Stomach (tissue), 19 donors: ENCODE data around the gene CALR. TPM values are rescaled to one million over a fixed set of nuclear protein-coding genes. Genes with fewer than 3 reads are reported as not detected.
A peak's percentile ranks its signal among the peaks of the same experiment; 100 is the strongest.
"Not testable (repeated sequence)": the region's sequence is repeated elsewhere in the genome, so short reads cannot be mapped to it uniquely, and the experiment has no call there.

ENCODE experiments used
- DNase-seq, 2 donors: peaks; one replicate each; pipeline versions ENCODE4 v3.0.0 to v3.0.0-alpha.2; 2013 to 2019
- H3K27ac ChIP-seq, 5 donors: fragments of 200-600 bp in 4 of 5; sonication (generic) in 4 of 5; one replicate each; pipeline ENCODE4 v1.5.1; 2013 to 2019; ENCODE audit warnings: mild to moderate bottlenecking in 1 of 5, moderate library complexity in 1 of 5
- H3K27me3 ChIP-seq, 3 donors: fragments of 200-600 bp; sonication (generic); one replicate each; pipeline ENCODE4 v1.5.1; 2017 to 2019; ENCODE audit warnings: mixed run types in 1 of 3
- H3K36me3 ChIP-seq, 4 donors: fragments of 200-600 bp; sonication (generic); 1 replicate in 3 of 4; 2 replicates in 1 of 4; pipeline ENCODE4 v1.5.1; 2016 to 2019
- H3K4me1 ChIP-seq, 4 donors: fragments of 200-600 bp; sonication (generic); one replicate each; pipeline ENCODE4 v1.5.1; 2016 to 2019
- H3K4me3 ChIP-seq, 4 donors: fragments of 200-600 bp; sonication (generic) in 3 of 4; one replicate each; pipeline ENCODE4 v1.5.1; 2016 to 2019; ENCODE audit warnings: mild to moderate bottlenecking in 1 of 4
- H3K9me3 ChIP-seq, 4 donors: fragments of 200-600 bp; sonication (generic); one replicate each; pipeline ENCODE4 v1.5.1; 2016 to 2019
- EP300 ChIP-seq: sonication (generic); formaldehyde crosslinking; IDR thresholded peaks from one replicate; pipeline ENCODE4 v1.6.1; 2017; ENCODE audit warnings: antibody characterized with exemption
- POLR2A ChIP-seq, 4 donors: fragments of 450-650 bp; IDR thresholded peaks; one replicate each; pipeline ENCODE4 v1.6.1; 2016; ENCODE audit warnings: antibody characterized with exemption in 4 of 4, control low read depth in 2 of 4, mild to moderate bottlenecking in 1 of 4, moderate library complexity in 1 of 4
- POLR2AphosphoS5 ChIP-seq, 3 donors: sonication (generic); formaldehyde crosslinking; IDR thresholded peaks; one replicate each; pipeline ENCODE4 v1.6.1; 2016; ENCODE audit warnings: antibody characterized with exemption in 3 of 3
- WGBS, 5 donors: extraction: QIAGEN DNeasy Blood & Tissue Kit in 3 of 5; methylation state at CpG; one replicate each; pipeline versions ENCODE4 v1.1.5 to v1.1.7; 2013 to 2018; 5-methylcytosine and 5-hydroxymethylcytosine counted together
- intact Hi-C: fragments of 100-400 bp; cut with DNase I; formaldehyde crosslinking; loops from one replicate; pipeline ENCODE4 v1.15.1; 2023; ENCODE audit warnings: low total_unique reads
- long read RNA-seq, 10 donors: transcript quantifications; one replicate each; lab custom pipeline, GENCODE V29; 2026
- polyA plus RNA-seq, 3 donors: library from polyadenylated mRNA; stranded (reverse); fragments of 200-250 nt; gene quantifications; one replicate each; pipeline ENCODE4 v1.2.3, GENCODE V29; 2013
- total RNA-seq, 5 donors: library from RNA; depleted of rRNA; stranded (reverse); fragments of >200 nt; gene quantifications; one replicate each; pipeline versions ENCODE4 v1.1.0 to v1.2.3, GENCODE V29; 2014 to 2016
- TF ChIP-seq, protein P1 (sequence below), 7 experiments: fragments of 450-650 bp in 4 of 7; fragments of 200-600 bp in 3 of 7; sonication (generic) in 3 of 7; IDR thresholded peaks; one replicate each; pipeline ENCODE4 v1.5.1; 2016 to 2019; ENCODE audit warnings: antibody characterized with exemption in 7 of 7, control low read depth in 2 of 7, mild to moderate bottlenecking in 1 of 7
- donor health status: healthy with polysubstance abuse.
- donor health status: Bipolar disorder and iron deficiency.
- donor health status: healthy.

Gene CALR
- 100 to 1,000 TPM; 337 to 947 (median 504) TPM for total RNA-seq
- polyA plus RNA-seq: 100 to 1,000 TPM in 2 of 3 donors, 10 to 100 TPM in 1; 71.2 to 236 (median 158) TPM
- long read RNA-seq, donor 1, transcript CALR-201 (9 exons, 1,903 nt): major isoform, 42 of 82 reads
- long read RNA-seq, donor 1, partial matches to known transcripts: 38 of 82 reads
- long read RNA-seq, donor 1, other reads (novel, unspliced or antisense): 0 of 82 reads
- long read RNA-seq, donor 2, transcript CALR-201 (9 exons, 1,903 nt): major isoform, 75 of 118 reads
- long read RNA-seq, donor 2, partial matches to known transcripts: 38 of 118 reads
- long read RNA-seq, donor 2, other reads (novel, unspliced or antisense): 0 of 118 reads
- long read RNA-seq, donor 3, transcript CALR-201 (9 exons, 1,903 nt): major isoform, 55 of 155 reads
- long read RNA-seq, donor 3, partial matches to known transcripts: 98 of 155 reads
- long read RNA-seq, donor 3, other reads (novel, unspliced or antisense): 0 of 155 reads
- long read RNA-seq, donor 4, partial matches to known transcripts: 0 of 4 reads
- long read RNA-seq, donor 4, other reads (novel, unspliced or antisense): 0 of 4 reads
- long read RNA-seq, donor 5, transcript CALR-201 (9 exons, 1,903 nt): major isoform, 88 of 609 reads
- long read RNA-seq, donor 5, partial matches to known transcripts: 508 of 609 reads
- long read RNA-seq, donor 5, other reads (novel, unspliced or antisense): 5 of 609 reads
- long read RNA-seq, donor 6, transcript CALR-207 (4 exons, 781 nt): minor isoform, 6 of 419 reads
- long read RNA-seq, donor 6, transcript CALR-201 (9 exons, 1,903 nt): major isoform, 215 of 419 reads
- long read RNA-seq, donor 6, transcript CALR-203 (2 exons, 667 nt): minor isoform, 5 of 419 reads
- long read RNA-seq, donor 6, partial matches to known transcripts: 186 of 419 reads
- long read RNA-seq, donor 6, other reads (novel, unspliced or antisense): 7 of 419 reads
- long read RNA-seq, donor 7, transcript CALR-201 (9 exons, 1,903 nt): major isoform, 65 of 294 reads
- long read RNA-seq, donor 7, transcript CALR-203 (2 exons, 667 nt): minor isoform, 6 of 294 reads
- long read RNA-seq, donor 7, partial matches to known transcripts: 216 of 294 reads
- long read RNA-seq, donor 7, other reads (novel, unspliced or antisense): 6 of 294 reads
- long read RNA-seq, donor 8, transcript CALR-201 (9 exons, 1,903 nt): major isoform, 116 of 297 reads
- long read RNA-seq, donor 8, partial matches to known transcripts: 168 of 297 reads
- long read RNA-seq, donor 8, other reads (novel, unspliced or antisense): 10 of 297 reads
- long read RNA-seq, donor 9, transcript CALR-201 (9 exons, 1,903 nt): major isoform, 51 of 1,022 reads
- long read RNA-seq, donor 9, partial matches to known transcripts: 965 of 1,022 reads
- long read RNA-seq, donor 9, other reads (novel, unspliced or antisense): 0 of 1,022 reads
- long read RNA-seq, donor 10, transcript CALR-201 (9 exons, 1,903 nt): major isoform, 31 of 57 reads
- long read RNA-seq, donor 10, partial matches to known transcripts: 22 of 57 reads
- long read RNA-seq, donor 10, other reads (novel, unspliced or antisense): 0 of 57 reads

- TF ChIP-seq POLR2AphosphoS5 (IDR thresholded peaks at IDR 0.05): peak; percentile 97 to 99 (median 99)
- TF ChIP-seq POLR2A (IDR thresholded peaks at IDR 0.05): peak in 2 of 4 donors; percentile 99
- TF ChIP-seq, protein P1, sequence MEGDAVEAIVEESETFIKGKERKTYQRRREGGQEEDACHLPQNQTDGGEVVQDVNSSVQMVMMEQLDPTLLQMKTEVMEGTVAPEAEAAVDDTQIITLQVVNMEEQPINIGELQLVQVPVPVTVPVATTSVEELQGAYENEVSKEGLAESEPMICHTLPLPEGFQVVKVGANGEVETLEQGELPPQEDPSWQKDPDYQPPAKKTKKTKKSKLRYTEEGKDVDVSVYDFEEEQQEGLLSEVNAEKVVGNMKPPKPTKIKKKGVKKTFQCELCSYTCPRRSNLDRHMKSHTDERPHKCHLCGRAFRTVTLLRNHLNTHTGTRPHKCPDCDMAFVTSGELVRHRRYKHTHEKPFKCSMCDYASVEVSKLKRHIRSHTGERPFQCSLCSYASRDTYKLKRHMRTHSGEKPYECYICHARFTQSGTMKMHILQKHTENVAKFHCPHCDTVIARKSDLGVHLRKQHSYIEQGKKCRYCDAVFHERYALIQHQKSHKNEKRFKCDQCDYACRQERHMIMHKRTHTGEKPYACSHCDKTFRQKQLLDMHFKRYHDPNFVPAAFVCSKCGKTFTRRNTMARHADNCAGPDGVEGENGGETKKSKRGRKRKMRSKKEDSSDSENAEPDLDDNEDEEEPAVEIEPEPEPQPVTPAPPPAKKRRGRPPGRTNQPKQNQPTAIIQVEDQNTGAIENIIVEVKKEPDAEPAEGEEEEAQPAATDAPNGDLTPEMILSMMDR (IDR thresholded peaks at IDR 0.05): no peak
- no peak for TF ChIP-seq EP300
- DNase-seq: peak; percentile 100
- Histone ChIP-seq H3K9me3 (no peaks in the 10 kb centered on the region), H3K4me1 (peaks cover 31 to 63% (median 54%) of the 10 kb centered on the region in 4 donors), H3K36me3 (peaks cover 35 to 39% (median 36%) of the 10 kb centered on the region in 4 donors), H3K27ac (peak within 1 kb of the TSS; percentile 87 to 96 (median 94)), H3K27me3 (no peaks in the 10 kb centered on the region), H3K4me3 (peak within 1 kb of the TSS; percentile 89 to 100 (median 98))
- 0 to 1% (median 1%) methylated on average over 30 to 63 of the region's 63 CpGs for WGBS, 5 donors
- intact Hi-C loops: loop anchor here (10.0 kb wide), 1 partner anchor 53 kb away; the partner anchor contains the start of genes DNASE2 and KLF1
Observed at GRCh38 chr19:12937927-12938778, at the start of gene CALR. Gene CALR, plus strand, starts transcription at chr19:12938609. Its CDS starts 71 bp downstream, at chr19:12938680.

- DNase-seq: not testable (repeated sequence)
Observed at GRCh38 chr19:12890299-12890786, 48.1 kb upstream of the CALR start.

GRCh38 chr19:12890787-12891552 is 47.4 kb upstream of the CALR start, which contains the start of gene GCDH:
Gene GCDH, plus strand, starts transcription at chr19:12891160. Its CDS starts 145 bp downstream, at chr19:12891305.
- H3K9me3 ChIP-seq: no peaks in the 10 kb centered on the region
- peak within 1 kb of the TSS; percentile 78 to 91 (median 86) for H3K27ac ChIP-seq
- H3K27me3 ChIP-seq: peaks cover 0 to 5% (median 3%) of the 10 kb centered on the region in 3 donors
- TF ChIP-seq EP300: no peak
- TF ChIP-seq, protein P1 (IDR thresholded peaks at IDR 0.05): peak in 1 of 7 experiments; percentile 8
- peak in 2 of 4 donors; percentile 73 to 79 for TF ChIP-seq POLR2A (IDR thresholded peaks at IDR 0.05)
- TF ChIP-seq POLR2AphosphoS5 (IDR thresholded peaks at IDR 0.05): peak; percentile 58 to 95 (median 94)
- intact Hi-C loops: no loop called here
- WGBS, 5 donors: 0 to 1% (median 0%) methylated on average over 36 to 49 of the region's 49 CpGs
- peaks cover 18 to 28% (median 22%) of the 10 kb centered on the region in 4 donors for H3K4me1 ChIP-seq
- H3K4me3 ChIP-seq: peak within 1 kb of the TSS; percentile 82 to 99 (median 93)
- peaks cover 18 to 31% (median 26%) of the 10 kb centered on the region in 4 donors for H3K36me3 ChIP-seq
- DNase-seq: peak; percentile 98 to 99

More at GRCh38 chr19:12890299-12890786, 48.1 kb upstream of the CALR start:
- H3K9me3 ChIP-seq, intact Hi-C loops: not testable (repeated sequence)
- 26 to 38% (median 32%) methylated on average over 10 of the region's 10 CpGs for WGBS, 5 donors
- peak overlapping the region; percentile 69 to 91 (median 85) for H3K27ac ChIP-seq
- peaks cover 24 to 34% (median 29%) of the 10 kb centered on the region in 4 donors for H3K4me1 ChIP-seq
- peaks cover 15 to 26% (median 23%) of the 10 kb centered on the region in 4 donors for H3K36me3 ChIP-seq
- H3K4me3 ChIP-seq: peak overlapping the region; percentile 18 to 99 (median 88)
- peaks cover 0 to 12% (median 7%) of the 10 kb centered on the region in 3 donors for H3K27me3 ChIP-seq
